HL-60/S4 (cell line): Measurements from ENCODE around the gene OR6C2.
"Not testable (repeated sequence)": the region's sequence is repeated elsewhere in the genome, so short reads cannot be mapped to it uniquely, and the experiment has no call there.

Experiments
- in situ Hi-C: fragments of 300-500 bp; cut with MboI; formaldehyde crosslinking; loops from 2 replicates; pipeline ENCODE4 v1.14.3; 2022; ENCODE audit warnings: low sequenced_read_pairs

Gene OR6C2

DNA sequence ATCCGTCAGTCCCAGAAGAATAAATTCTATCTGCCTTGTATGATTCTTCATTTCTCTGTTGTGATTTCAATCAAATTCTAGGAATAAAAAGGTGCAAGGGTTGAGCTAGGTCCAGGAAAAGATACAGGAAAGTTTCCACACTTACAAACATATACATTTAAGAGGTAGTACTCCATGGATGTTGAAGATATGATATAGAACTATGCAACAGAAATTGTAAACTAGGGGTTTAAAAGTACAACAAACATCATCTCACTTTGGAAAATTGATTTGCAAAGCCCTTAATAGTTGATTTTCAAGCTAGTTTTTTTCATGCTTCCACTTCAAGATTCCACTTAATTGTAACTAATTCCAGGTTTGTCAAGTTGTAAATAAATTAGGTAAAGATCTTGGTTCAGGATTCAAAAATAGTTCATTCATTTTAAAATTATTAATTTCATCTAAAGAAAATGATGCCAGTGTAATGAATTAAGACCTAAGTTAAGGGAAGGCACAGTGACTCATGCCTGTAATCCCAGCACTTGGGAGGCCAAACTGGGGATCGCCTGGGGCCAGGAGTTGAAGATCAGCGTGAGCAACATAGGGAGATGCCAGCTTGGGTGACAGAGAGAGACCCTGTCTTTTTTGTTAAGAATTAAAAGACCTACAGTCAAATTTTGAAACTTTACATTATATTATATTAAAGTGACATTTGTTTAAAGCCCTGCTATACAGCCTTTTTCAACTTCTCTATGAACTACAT is 26.4 kb downstream of the OR6C2 start, which contains the start of gene OR6C70:
TSS of gene OR6C70 (minus strand) at position 51 of the 742 bp plus-strand sequence. CDS start at position 51, 0 bp downstream.
- in situ Hi-C loops: no loop called here

DNA sequence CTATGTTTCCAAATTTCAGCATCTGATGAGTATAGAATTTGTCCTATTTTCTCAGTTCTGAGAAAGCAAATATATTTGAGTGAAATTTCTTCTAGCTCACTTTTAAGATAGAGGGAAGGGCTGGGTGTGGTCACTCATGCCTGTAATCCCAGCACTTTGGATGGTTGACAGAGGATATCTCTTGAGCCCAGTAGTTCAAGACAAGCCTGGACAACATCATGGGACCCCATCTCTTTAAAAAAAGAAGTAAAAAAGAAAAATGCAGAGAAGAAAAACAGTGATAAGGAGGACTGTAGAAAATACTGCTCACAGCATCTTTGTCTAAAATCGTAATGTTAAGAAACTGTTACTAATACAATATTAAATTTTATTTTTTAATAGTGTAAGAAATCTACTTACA is 28.4 kb downstream of the OR6C2 start:
- in situ Hi-C loops: no loop called here

DNA sequence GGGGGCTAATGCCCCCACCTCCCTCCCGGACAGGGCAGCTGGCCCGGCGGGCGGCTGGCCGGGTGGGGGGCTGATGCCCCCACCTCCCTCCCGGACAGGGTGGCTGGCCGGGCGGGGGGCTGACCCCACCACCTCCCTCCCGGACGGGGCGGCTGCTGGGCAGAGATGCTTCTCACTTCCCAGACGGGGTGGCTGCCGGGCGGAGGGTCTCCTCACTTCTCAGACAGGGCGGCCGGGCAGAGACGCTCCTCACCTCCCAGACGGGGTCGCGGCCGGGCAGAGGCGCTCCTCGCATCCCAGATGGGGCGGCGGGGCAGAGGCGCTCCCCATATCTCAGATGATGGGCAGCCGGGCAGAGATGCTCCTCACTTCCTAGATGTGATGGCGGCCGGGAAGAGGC is 35.3 kb downstream of the OR6C2 start:
- in situ Hi-C loops: not testable (repeated sequence)

DNA sequence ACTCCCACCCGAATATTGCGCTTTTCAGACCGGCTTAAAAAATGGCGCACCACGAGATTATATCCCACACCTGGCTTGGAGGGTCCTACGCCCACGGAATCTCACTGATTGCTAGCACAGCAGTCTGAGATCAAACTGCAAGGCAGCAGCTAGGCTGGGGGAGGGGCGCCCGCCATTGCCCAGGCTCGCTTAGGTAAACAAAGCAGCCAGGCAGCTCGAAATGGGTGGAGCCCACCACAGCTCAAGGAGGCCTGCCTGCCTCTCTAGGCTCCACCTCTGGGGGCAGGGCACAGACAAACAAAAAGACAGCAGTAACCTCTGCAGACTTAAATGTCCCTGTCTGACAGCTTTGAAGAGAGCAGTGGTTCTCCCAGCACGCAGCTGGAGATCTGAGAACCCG is 40.4 kb downstream of the OR6C2 start:
- in situ Hi-C loops: not testable (repeated sequence)

DNA sequence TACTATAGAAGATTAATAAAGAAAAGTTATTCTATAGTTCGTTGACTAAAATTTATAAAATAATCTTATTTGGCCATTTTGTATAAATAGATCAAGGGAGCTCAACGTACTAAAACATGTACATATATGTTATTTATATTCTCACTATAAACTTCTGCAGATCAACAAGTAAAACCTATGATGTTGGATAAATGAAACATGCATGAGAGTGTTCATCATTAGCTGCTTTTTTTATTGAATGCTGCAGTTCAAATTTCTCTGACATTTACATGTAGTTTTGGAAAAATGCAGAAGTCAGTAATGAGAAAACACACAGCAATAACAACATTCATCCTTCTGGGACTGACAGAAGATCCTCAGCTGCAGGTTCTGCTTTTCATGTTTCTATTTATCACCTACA is 48.2 kb downstream of the OR6C2 start, which contains the start of gene OR6C68:
TSS of gene OR6C68 (plus strand) at position 301 of the 400 bp plus-strand sequence. CDS start at position 301, 0 bp downstream.
- in situ Hi-C loops: no loop called here

DNA sequence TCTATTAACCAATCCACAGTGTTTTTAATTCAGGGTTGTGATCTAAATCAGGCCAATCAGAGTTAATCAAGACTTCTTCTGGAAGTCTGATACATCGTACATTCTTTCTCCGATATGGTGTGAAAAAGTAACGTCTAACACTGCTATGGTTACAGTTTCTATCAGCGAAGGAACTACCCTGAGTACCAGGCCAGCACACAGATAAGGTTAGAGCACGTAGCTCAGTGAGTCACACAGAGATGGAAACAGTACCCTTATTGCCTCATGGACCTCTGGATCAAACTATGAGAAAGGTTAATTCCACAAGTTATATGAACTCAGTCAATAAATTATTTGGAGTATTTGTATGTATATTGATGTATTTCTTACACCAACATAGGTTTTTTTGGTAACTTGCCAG is 51.6 kb downstream of the OR6C2 start:
- in situ Hi-C loops: no loop called here

DNA sequence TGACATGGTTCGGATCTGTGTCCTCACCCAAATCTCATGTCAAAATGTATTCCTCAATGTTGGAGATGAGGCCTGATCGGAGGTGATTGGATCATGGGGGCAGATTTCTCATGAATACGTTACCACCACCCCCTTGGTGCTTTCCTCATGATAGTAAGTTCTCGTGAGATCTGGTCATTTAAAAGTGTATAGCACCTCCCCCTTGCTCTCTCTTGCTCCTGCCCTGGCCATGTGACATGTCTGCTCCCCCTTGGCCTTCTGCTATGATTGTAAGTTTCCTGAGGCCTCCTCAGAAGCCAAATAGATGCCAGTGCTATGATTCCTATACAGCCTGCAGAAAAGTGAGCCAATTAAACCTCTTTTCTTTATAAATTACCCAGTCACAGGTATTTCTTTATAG is 55.4 kb downstream of the OR6C2 start:
- in situ Hi-C loops: no loop called here

DNA sequence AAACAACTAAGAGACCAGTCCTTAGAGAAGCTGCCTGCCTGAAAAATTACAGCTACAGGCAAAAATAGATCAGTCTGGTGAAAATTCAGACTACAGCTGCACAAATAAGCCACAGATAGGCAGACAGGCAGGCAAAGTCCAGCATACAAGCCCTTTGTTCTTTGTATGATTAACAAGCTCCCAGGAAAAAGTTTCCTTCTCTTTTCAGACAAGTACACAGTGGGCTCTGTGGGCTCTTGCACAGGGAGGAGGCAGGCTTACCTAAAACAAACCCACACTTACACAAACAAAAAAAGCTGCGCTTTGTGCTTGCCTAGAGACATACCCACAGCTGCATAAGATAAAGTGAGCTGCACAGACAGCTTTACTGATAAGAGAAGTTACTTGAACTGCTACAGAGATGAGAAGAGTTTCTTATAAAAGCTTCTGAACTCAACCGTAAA is 56.0 kb downstream of the OR6C2 start:
- in situ Hi-C loops: no loop called here

DNA sequence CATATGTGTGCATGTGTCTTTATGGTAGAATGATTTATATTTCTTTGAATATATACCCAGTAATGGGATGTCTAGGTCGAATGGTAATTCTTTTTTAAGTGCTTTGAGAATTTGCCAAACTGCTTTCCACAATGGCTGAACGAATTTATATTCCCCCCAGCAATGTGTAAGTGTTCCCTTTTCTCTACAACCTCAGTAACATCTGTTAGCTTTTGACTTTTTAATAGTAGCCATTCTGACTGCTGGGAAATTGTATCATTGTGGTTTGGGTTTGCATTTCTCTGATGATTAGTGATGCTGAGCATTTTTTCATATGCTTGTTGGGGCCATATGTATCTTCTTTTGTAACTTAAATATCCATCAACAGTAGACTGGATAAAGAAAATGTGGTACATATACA is 57.7 kb downstream of the OR6C2 start:
- in situ Hi-C loops: no loop called here
